ENCODE data around the gene PNRC2.
"Not testable (repeated sequence)": the region's sequence is repeated elsewhere in the genome, so short reads cannot be mapped to it uniquely, and the experiment has no call there.

Gene PNRC2

DNA sequence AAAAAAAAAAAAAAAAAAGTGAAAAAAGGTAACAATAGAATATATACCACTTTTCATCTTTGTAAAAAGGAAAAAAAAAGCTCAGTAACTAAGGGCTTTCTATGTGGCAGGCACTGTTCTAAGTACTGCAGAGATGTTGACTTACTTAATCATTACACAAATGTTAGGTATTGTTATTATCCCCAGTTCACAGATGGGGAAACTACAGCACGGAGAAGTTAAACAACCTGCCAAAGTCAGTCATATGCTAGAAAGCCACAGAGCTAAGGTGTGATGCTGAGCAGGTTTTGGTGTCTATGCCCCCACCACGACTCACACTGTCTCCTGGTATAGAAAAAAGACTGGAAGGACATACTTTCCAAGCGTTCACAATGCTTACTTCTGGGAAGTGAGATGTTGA, 6.6 kb upstream of the PNRC2 start:
- no peak for DNase-seq (ENCODE audit: low read depth)

- DNase-seq (ENCODE audit: low read depth), result no peak
Measured at GRCh38 chr1:23957096-23957495, 2.5 kb upstream of the PNRC2 start.

DNA sequence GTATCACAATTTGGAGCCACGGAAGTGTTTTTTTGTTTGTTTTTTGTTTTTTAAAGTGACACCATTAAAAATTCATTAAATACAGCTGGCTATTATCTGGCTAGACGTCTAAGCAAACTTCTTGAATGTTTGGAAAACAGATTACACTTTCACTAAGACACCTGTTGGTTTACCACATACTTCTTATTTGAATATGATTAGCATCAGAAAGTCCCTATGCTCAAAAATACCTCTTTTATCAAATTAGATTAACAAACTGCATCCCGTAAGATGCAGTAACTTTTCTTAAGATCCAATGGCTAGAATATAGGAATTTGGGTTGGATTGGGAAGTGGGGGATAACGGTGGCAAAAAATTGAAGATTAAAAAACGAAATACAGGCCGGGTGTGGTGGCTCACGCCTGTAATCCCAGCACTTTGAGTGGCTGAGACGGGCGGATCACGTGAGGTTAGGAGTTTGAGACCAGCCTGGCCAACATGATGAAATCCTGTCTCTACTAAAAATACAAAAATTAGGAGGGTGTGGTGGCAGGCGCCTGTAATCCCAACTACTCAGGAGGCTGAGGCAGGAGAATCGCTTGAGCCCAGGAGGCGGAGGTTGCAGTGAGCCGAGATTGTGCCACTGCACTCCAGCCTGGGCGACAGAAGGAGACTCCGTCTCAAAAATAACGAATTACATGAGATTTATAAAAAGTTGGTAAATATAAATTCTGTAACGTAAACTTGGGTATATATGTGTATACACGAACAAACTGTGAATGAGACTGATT, 1.4 kb upstream of the PNRC2 start:
- not testable (repeated sequence) for DNase-seq (ENCODE audit: low read depth)

- DNase-seq (ENCODE audit: low read depth), result peak; percentile 77
Measured at GRCh38 chr1:23958810-23959460, 693 bp upstream of the PNRC2 start.

DNA sequence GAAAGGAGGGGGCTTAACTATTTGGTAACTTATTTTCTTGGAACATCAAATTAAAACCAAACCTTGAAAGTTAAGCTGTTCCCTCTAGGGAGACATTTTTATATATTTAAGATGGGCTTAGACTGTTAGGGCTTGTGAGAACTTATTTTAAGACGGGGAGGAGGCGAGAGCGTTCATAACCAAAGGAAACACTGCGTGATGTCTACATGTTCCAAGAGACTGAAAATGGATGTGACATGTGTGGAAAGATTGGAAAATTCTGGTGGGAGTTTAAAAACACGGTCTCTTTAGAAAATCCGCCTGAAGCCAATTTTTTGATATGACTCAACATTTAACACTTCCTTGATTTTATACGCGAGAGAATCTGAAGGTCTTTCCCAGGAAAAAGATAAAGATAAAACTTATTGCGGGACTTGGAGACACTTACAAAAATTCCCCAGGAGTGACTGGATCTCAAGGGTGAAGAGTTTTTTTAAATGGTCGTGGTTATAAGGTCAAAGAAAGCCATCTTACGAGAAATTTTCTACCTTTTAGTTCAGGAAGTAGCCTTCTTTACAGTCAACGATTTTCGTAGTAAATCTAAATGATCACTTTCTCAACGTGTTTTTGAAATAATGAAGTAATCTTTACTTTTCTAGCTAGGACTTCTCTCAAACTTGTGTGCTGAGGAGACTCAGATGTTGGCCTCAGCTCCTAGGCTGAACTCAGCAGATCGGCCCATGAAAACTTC, 828 bp downstream of the PNRC2 start:
- no peak for DNase-seq (ENCODE audit: low read depth)

DNA sequence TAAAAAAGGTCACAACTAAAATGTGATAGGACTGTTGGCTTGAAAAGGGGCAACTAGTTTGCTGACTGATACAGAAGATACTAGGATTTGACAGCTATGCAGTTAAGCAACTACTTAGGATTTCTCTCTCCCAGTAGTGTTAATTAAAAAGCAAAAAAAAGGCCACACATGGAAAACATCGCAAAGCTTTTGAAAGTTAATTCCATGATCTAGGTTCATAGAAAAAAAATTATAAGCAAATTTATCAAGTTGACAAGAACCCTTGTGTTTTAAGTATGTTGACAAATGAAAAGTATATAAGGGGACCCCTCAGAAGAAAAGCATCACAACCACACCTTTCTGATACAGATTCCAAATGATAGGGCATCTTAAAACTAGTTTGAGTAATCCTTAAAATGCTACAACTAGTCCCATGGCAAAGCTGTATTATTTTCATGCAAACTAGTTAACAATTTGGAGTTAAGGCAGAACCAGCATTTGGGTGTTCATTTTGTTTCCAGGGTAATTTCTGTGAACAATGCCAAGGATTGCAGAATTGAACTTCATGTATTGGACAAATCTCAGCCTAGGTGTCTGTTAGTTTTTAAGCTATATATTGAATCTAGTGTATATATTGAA, 4.1 kb downstream of the PNRC2 start:
- no peak for DNase-seq (ENCODE audit: low read depth)

- DNase-seq (ENCODE audit: low read depth), result no peak
Measured at GRCh38 chr1:23964235-23964668, 4.6 kb downstream of the PNRC2 start.

DNA sequence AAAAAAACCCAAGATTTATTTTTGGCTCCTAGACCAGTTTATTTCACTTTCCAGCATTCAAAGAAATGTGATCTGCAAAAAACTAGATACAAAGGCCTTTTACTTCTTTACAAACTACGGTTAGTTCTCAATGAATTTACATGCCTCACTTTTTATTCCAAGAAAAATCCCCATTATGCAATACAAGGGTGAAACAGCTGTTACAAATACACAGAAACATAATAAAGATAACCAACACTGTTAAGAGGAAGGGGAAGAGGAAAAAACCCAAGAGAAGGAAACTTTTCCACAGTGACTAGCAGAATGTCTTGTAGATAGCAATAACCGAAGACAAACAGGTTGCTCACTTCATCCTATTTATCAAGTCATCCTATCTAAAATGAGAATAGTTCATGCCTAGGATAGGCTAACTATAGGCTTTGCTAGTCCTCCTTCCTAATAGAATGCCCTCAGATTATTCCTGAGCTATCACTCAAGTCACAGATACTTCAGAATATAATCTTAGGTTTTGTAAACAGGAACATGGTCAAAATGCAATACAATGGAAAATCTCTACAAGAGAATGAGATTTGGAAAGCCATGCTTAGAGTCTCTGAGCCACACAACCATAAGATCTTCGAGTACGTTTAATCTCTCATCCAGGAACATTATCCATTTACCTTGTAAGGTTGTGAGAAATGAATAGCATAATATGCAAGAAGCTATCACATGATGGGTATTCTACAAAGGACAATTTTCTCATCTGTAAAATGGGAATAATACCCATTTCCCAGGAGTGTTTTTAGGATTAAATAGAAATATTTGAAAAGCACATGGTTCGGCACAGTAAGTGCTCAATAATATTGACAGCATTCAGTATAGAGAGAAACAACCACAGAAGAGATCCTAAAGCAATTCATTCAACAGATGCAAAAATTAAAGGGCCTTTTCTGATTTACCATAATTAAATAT, 5.4 kb downstream of the PNRC2 start:
- DNase-seq (ENCODE audit: low read depth), result no peak

DNA sequence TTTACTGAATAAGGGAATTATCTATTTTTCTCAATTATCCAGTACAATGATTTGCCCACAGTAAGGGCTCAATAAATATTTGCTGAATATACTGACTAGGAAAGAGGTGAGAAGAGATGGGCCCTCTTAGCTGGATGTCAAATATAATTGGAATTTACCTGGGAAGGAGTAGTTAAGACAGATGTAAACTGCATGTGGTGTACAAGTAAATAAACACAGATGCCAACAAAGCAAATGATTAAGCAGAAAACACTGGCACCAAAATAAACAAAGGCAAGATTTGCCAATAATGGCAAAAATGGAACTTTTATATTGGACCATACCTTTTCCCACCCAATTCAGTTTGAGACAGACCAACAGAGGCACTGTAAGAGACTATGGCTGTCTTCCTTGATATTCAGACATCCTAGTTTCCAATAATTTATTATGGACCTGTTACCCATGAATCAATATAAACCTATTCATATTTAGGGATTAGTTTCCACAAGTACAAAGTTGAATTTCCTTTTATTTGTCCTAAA, 7.4 kb downstream of the PNRC2 start:
- DNase-seq (ENCODE audit: low read depth), result no peak

DNA sequence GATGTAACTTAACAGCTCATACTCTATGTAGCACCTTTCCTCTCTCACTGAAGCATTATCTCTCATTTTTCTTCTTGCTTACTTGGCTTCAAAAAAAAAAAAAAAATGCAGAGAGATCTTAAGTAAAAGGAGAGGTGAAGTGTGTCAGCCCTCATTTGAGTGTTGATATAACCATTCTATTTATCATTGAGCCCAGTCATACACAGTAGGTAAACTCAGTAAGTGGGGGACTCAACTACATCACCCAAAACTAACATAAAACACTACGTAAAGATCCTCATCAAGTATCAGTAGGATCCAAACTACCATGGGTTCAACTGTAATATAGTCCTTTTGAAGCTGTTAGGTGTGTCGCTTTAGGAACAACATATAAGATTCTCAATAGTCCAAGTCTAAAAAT, 8.2 kb downstream of the PNRC2 start:
- no peak for DNase-seq (ENCODE audit: low read depth)

DNA sequence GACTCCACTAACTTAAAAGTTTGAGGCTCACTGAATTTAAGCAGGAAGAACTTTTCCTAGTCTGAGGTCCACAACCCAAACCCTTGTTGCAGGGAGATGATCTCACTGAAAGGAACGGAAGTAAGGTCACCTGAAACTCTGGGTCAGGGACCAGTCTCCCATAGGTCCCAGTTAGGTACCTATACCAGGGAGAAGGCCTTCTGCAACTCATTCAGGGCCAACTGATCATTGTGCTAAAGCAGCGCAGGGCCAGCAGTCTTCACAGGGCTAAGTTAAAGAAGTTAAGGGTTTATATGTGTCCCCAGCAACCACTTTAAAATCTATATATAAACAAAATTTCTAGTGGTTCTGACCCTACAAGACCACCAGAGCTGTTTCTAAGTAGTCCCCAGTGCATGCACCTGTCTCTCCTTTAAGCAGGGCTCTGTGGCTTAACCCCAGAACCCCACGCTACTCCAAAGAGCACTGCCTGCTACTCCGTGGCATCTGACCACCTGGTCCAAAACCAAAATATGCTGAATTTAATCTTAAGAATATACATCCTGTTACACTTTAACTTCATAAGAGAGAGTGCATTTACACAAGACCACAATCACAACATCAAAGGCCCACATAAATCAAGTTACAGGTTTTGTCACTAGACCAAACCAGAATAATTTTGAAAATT, 17.7 kb downstream of the PNRC2 start:
- no peak for DNase-seq (ENCODE audit: low read depth)

DNA sequence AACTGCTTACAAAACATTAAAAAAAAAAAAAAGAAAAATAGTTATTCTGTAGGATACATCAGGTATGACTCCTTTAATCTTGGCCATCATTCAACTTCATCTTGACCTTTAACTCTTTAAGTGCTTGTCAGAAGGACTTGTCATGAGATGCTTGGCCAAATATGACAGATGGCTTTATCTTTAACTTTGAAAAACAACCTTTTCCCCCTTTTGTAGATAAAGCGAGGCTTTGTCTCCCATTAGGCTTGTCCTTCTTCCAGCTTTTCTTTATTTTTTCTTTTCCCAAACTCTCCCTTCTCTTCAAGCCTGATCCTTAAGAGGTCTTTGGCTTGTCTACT, 18.2 kb downstream of the PNRC2 start:
- DNase-seq (ENCODE audit: low read depth), result no peak

DNA sequence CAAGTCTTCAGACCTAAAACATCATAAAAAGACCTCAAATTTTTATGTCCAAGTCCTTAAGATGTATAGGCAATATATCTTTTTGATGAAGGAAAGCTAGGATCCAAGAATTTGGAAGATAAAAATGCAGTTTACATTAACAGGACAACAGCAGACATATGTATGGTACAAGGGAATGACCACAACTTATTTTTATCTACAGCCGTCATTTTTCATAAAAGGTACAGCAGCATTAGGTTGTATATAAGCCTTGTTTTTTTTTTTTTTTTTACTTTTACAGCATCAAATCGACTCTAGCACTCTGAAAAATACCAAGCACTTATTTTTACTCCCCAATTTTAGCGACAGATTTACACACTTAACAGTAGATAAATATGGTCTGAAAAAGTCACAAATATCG, 19.2 kb downstream of the PNRC2 start:
- DNase-seq (ENCODE audit: low read depth), result no peak

GRCh38 chr1:23979387-23979880, 19.8 kb downstream of the PNRC2 start:
- DNase-seq (ENCODE audit: low read depth), result no peak

- DNase-seq (ENCODE audit: low read depth), result peak; percentile 97
Measured at GRCh38 chr1:23979881-23980727, 20.5 kb downstream of the PNRC2 start, which contains the start of gene SRSF10. TSS of gene SRSF10 (minus strand) at chr1:23980327. CDS start at chr1:23980255, 72 bp downstream.

- peak; percentile 16 for DNase-seq (ENCODE audit: low read depth)
Measured at GRCh38 chr1:23980728-23981070, 21.1 kb downstream of the PNRC2 start.

GRCh38 chr1:23984417-23985186, 25.0 kb downstream of the PNRC2 start:
- DNase-seq (ENCODE audit: low read depth), result no peak

GRCh38 chr1:23987038-23987437, 27.4 kb downstream of the PNRC2 start:
- DNase-seq (ENCODE audit: low read depth), result not testable (repeated sequence)

DNA sequence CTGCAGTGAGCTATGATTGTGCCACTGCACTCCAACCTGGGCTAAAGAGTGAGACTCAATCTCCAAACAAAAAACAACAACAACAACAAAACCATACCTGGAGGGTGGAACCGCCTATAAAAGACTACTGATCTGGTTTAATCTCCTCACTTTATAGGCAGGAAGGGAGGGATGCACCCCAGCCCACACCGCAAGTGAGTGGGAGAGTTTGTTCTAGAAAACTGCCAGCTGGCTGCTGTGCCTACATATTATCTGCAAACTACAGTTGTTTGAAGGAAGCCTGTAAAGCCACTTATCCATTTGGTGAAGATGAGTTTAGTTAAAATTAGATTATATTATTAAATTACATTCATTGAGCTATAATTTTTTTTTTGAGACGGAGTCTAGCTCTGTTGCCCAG, 29.6 kb downstream of the PNRC2 start:
- no peak for DNase-seq (ENCODE audit: low read depth)
